PC-9 (cell line): ENCODE results near the gene KCNK10. TPM values are rescaled to one million over a fixed set of nuclear protein-coding genes. Genes with fewer than 3 reads are reported as not detected.

Source experiments
- BruUV-seq: library from RNA; stranded (reverse); fragments of 400-500 nt; replicated peaks from 2 replicates; lab custom pipeline; 2021; lab: Mats Ljungman, UMichigan
- CTCF ChIA-PET: fragments of 300-600 bp; sonication (Branson Sonifier 250); formaldehyde crosslinking; loops from one replicate; lab custom pipeline; 2022; ENCODE audit warnings: antibody characterized with exemption; lab: Charles Lee
- POLR2A ChIA-PET: fragments of 300-600 bp; sonication (Branson Sonifier 250); formaldehyde crosslinking; loops from one replicate; lab custom pipeline; 2022; ENCODE audit warnings: antibody characterized with exemption; ENCODE audit not compliant: unreplicated experiment; lab: Charles Lee
- DNase-seq, 2 experiments: peaks; one replicate each; pipeline versions ENCODE4 v3.0.0 to v3.0.0-alpha.2; 2015 to 2022; ENCODE audit warnings: mixed read lengths in 1 of 2
- H2AFZ ChIP-seq: fragments of 200-600 bp; sonication (generic); 2 replicates; pipeline ENCODE4 v1.8.1; 2017; ENCODE audit warnings: antibody characterized with exemption
- H3F3A ChIP-seq: fragments of 200-600 bp; sonication (generic); 2 replicates; pipeline ENCODE4 v1.8.1; 2017; ENCODE audit warnings: antibody characterized with exemption, mild to moderate bottlenecking, low read depth; ENCODE audit not compliant: insufficient read depth
- H3K27ac ChIP-seq: fragments of 200-600 bp; sonication (generic); 2 replicates; pipeline ENCODE4 v1.6.1; 2016; ENCODE audit warnings: mixed run types
- H3K27me3 ChIP-seq: fragments of 200-600 bp; sonication (generic); 2 replicates; pipeline ENCODE4 v1.6.1; 2016; ENCODE audit warnings: low read depth, mixed run types; ENCODE audit not compliant: insufficient read depth
- H3K36me3 ChIP-seq: fragments of 200-600 bp; sonication (generic); 2 replicates; pipeline ENCODE4 v1.6.1; 2016; ENCODE audit warnings: low read depth, mixed run types
- H3K4me1 ChIP-seq: fragments of 200-600 bp; sonication (generic); replicated peaks from 2 replicates; pipeline ENCODE4 v1.6.1; 2016; ENCODE audit warnings: mixed run types; ENCODE audit not compliant: insufficient read depth
- H3K4me2 ChIP-seq: fragments of 200-600 bp; sonication (generic); 2 replicates; pipeline ENCODE4 v1.6.1; 2017; ENCODE audit warnings: mixed run types
- H3K4me3 ChIP-seq: fragments of 200-600 bp; sonication (generic); 2 replicates; pipeline ENCODE4 v1.6.1; 2016; ENCODE audit warnings: mixed run types
- H3K79me2 ChIP-seq: fragments of 200-600 bp; sonication (generic); 2 replicates; pipeline ENCODE4 v1.6.1; 2017; ENCODE audit warnings: low read depth, mixed run types
- H3K9me2 ChIP-seq: fragments of 200-600 bp; sonication (generic); 2 replicates; pipeline ENCODE4 v1.8.1; 2017; ENCODE audit warnings: mild to moderate bottlenecking; ENCODE audit not compliant: insufficient read depth
- H3K9me3 ChIP-seq: fragments of 200-600 bp; sonication (generic); 2 replicates; pipeline ENCODE4 v1.8.1; 2016; ENCODE audit warnings: low read depth; ENCODE audit not compliant: insufficient read depth
- H4K20me1 ChIP-seq: fragments of 200-600 bp; sonication (generic); 2 replicates; pipeline ENCODE4 v1.8.1; 2017; ENCODE audit not compliant: insufficient read depth
- CTCF ChIP-seq: fragments of 200-600 bp; sonication (generic); conservative IDR thresholded peaks from 2 replicates; pipeline ENCODE4 v1.6.1; 2017; ENCODE audit warnings: mixed run types, antibody characterized with exemption, mild to moderate bottlenecking, moderate library complexity
- EZH2 ChIP-seq: fragments of 200-600 bp; sonication (generic); IDR thresholded peaks from 2 replicates; pipeline ENCODE4 v1.8.0; 2017; ENCODE audit warnings: antibody characterized with exemption, low read depth
- intact Hi-C: fragments of 100-400 bp; cut with micrococcal nuclease; formaldehyde crosslinking; loops from one replicate; pipeline ENCODE4 v1.10.0; 2022; ENCODE audit not compliant: unreplicated experiment
- total RNA-seq: library from RNA; stranded (reverse); gene quantifications from 2 replicates; pipeline ENCODE4 v1.2.3, GENCODE V29; 2021

KCNK10 gene
- total RNA-seq, 1 experiment from 2014 or later, result not detected

GRCh38 chr14:88255196-88255595 is 67.9 kb downstream of the KCNK10 start:
- POLR2A ChIA-PET, result no interaction called here
- no TSS peak for BruUV-seq
- Histone ChIP-seq H3K9me2 (no peaks in the 10 kb centered on the region), H3K27ac (no peak overlapping the region), H2AFZ (no peak overlapping the region), H3F3A (no peaks in the 10 kb centered on the region), H3K4me2 (no peak overlapping the region), H4K20me1 (no peaks in the 10 kb centered on the region), H3K27me3 (peaks cover 23% of the 10 kb centered on the region), H3K4me3 (no peak overlapping the region), H3K4me1 (no peaks in the 10 kb centered on the region), H3K79me2 (no peaks in the 10 kb centered on the region), H3K9me3 (no peaks in the 10 kb centered on the region), H3K36me3 (no peaks in the 10 kb centered on the region)
- CTCF ChIA-PET, result no interaction called here
- no peak for DNase-seq
- TF ChIP-seq EZH2, result no peak
- no peak for TF ChIP-seq CTCF
- intact Hi-C loops, result no loop called here

DNA sequence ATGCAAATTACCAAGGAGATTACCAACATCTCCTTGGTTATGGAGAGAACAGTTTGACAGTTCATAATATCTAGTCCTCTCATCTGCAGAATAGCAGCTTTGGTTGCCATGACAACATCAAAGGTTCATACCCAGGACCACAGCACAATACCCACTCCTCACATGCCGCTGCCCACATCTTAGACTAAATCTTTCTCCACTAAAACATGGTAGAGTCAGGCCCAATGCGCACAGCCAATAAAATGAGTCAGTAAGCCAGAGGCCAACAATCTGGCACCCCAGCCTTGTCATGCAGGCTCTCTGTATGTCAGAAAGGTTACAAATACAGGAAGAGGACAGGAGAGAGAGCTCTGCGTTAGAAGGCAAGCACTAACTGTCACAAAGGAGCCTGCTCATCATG is 70.6 kb downstream of the KCNK10 start:
- Histone ChIP-seq H3K79me2 (no peaks in the 10 kb centered on the region), H4K20me1 (no peaks in the 10 kb centered on the region), H3K4me1 (no peaks in the 10 kb centered on the region), H3K9me3 (no peaks in the 10 kb centered on the region), H3K27me3 (peaks cover 23% of the 10 kb centered on the region), H3K36me3 (no peaks in the 10 kb centered on the region), H2AFZ (no peak overlapping the region), H3F3A (no peaks in the 10 kb centered on the region), H3K4me2 (no peak overlapping the region), H3K27ac (no peak overlapping the region), H3K4me3 (no peak overlapping the region), H3K9me2 (no peaks in the 10 kb centered on the region)
- TF ChIP-seq EZH2, result no peak
- TF ChIP-seq CTCF, result no peak
- intact Hi-C loops, result no loop called here
- ChIA-PET POLR2A (no interaction called here), CTCF (no interaction called here)
- no peak for DNase-seq
- BruUV-seq, result no TSS peak

GRCh38 chr14:88251650-88252049 is 71.4 kb downstream of the KCNK10 start:
- Histone ChIP-seq H3K4me2 (no peak overlapping the region), H3K27ac (no peak overlapping the region), H4K20me1 (no peaks in the 10 kb centered on the region), H3K9me3 (no peaks in the 10 kb centered on the region), H3K36me3 (no peaks in the 10 kb centered on the region), H3K79me2 (no peaks in the 10 kb centered on the region), H3K27me3 (peaks cover 28% of the 10 kb centered on the region), H3K4me1 (no peaks in the 10 kb centered on the region), H2AFZ (no peak overlapping the region), H3K9me2 (no peaks in the 10 kb centered on the region), H3F3A (no peaks in the 10 kb centered on the region), H3K4me3 (no peak overlapping the region)
- BruUV-seq, result no TSS peak
- intact Hi-C loops, result no loop called here
- TF ChIP-seq CTCF (no peak), EZH2 (no peak)
- CTCF ChIA-PET, result no interaction called here
- no peak for DNase-seq
- POLR2A ChIA-PET, result no interaction called here
